Neural progenitor cell (in vitro differentiated cells): ENCODE measurements around the gene SPSB2. TPM values are rescaled to one million over a fixed set of nuclear protein-coding genes. Genes with fewer than 3 reads are reported as not detected.

Source experiments
- DNase-seq: peaks from one replicate; pipeline ENCODE4 v3.0.0-alpha.2; 2016; ENCODE audit warnings: low spot score
- H2AFZ ChIP-seq: fragments of 200-600 bp; sonication (generic); replicated peaks from 2 replicates; pipeline ENCODE4 v1.6.1; 2016; ENCODE audit warnings: antibody characterized with exemption
- H3F3A ChIP-seq: fragments of 200-600 bp; sonication (generic); 2 replicates; pipeline ENCODE4 v1.6.1; 2016; ENCODE audit warnings: antibody characterized with exemption, low read depth
- H3K27ac ChIP-seq: fragments of 200-600 bp; sonication (generic); 2 replicates; pipeline ENCODE4 v1.5.1; 2016; ENCODE audit warnings: mild to moderate bottlenecking
- H3K27me3 ChIP-seq: fragments of 200-600 bp; sonication (generic); 2 replicates; pipeline ENCODE4 v1.6.1; 2016; ENCODE audit warnings: mild to moderate bottlenecking, moderate library complexity
- H3K36me3 ChIP-seq: fragments of 200-600 bp; sonication (generic); 2 replicates; pipeline ENCODE4 v1.5.1; 2016
- H3K4me1 ChIP-seq: fragments of 200-600 bp; sonication (generic); 2 replicates; pipeline ENCODE4 v1.6.1; 2016; ENCODE audit warnings: mixed run types
- H3K4me2 ChIP-seq: fragments of 200-600 bp; sonication (generic); 2 replicates; pipeline ENCODE4 v1.6.1; 2016
- H3K4me3 ChIP-seq: fragments of 200-600 bp; sonication (generic); 2 replicates; pipeline ENCODE4 v1.5.1; 2016
- H3K79me2 ChIP-seq: fragments of 200-600 bp; sonication (generic); 2 replicates; pipeline ENCODE4 v1.6.1; 2016; ENCODE audit warnings: low read depth
- H3K9ac ChIP-seq: fragments of 200-600 bp; sonication (generic); 2 replicates; pipeline ENCODE4 v1.6.1; 2016
- H3K9me3 ChIP-seq: fragments of 200-600 bp; sonication (generic); 2 replicates; pipeline ENCODE4 v1.5.1; 2016; ENCODE audit warnings: low read depth
- H4K20me1 ChIP-seq: fragments of 200-600 bp; sonication (generic); 2 replicates; pipeline ENCODE4 v1.6.1; 2016; ENCODE audit warnings: low read depth
- H3K27ac Mint-ChIP-seq: 3 replicates; pipeline ENCODE4 v1.8.0; 2021; ENCODE audit warnings: mixed read lengths
- H3K27me3 Mint-ChIP-seq: 2 replicates; pipeline ENCODE4 v1.8.0; 2022; ENCODE audit warnings: low read depth, mild to moderate bottlenecking, inconsistent platforms, moderate library complexity, mixed read lengths; ENCODE audit not compliant: insufficient read depth
- H3K36me3 Mint-ChIP-seq: 3 replicates; pipeline ENCODE4 v1.8.0; 2021; ENCODE audit warnings: mixed read lengths
- H3K4me1 Mint-ChIP-seq: 3 replicates; pipeline ENCODE4 v1.8.0; 2021; ENCODE audit warnings: mixed read lengths
- H3K4me3 Mint-ChIP-seq: 3 replicates; pipeline ENCODE4 v1.8.0; 2021; ENCODE audit warnings: mild to moderate bottlenecking, moderate library complexity, mixed read lengths
- H3K9me3 Mint-ChIP-seq: 3 replicates; pipeline ENCODE4 v1.8.0; 2020; ENCODE audit warnings: mixed read lengths
- CTCF ChIP-seq: fragments of 200-600 bp; sonication (generic); IDR thresholded peaks from 2 replicates; pipeline ENCODE4 v1.5.1; 2017; ENCODE audit warnings: antibody characterized with exemption, mild to moderate bottlenecking
- EZH2 ChIP-seq: fragments of 200-600 bp; sonication (generic); IDR thresholded peaks from 2 replicates; pipeline ENCODE4 v1.6.1; 2017; ENCODE audit warnings: antibody characterized with exemption, mild to moderate bottlenecking, moderate library complexity
- EZH2phosphoT487 ChIP-seq: fragments of 200-600 bp; sonication (generic); IDR thresholded peaks from 2 replicates; pipeline ENCODE4 v1.6.1; 2017; ENCODE audit warnings: antibody characterized with exemption
- total RNA-seq: library from RNA; depleted of rRNA; stranded (reverse); fragments of >200 nt; gene quantifications from 2 replicates; pipeline ENCODE4 v1.2.3, GENCODE V29; 2015; ENCODE audit warnings: low replicate concordance

Gene SPSB2
- total RNA-seq, 1 donor from 2014 or later: 0.65 TPM

- no peaks in the 10 kb centered on the region for H3K36me3 ChIP-seq
- Mint-ChIP-seq H3K36me3 (peaks cover 46% of the 10 kb centered on the region), H3K27ac (no peak overlapping the region)
Observed at GRCh38 chr12:6847676-6848075, 25.4 kb downstream of the SPSB2 start.

GRCh38 chr12:6846316-6846869, 26.7 kb downstream of the SPSB2 start:
- Histone ChIP-seq H3K4me3 (no peak overlapping the region), H3K27me3 (no peaks in the 10 kb centered on the region), H3K4me2 (no peak overlapping the region), H3K9me3 (no peaks in the 10 kb centered on the region), H3K4me1 (peaks cover 12% of the 10 kb centered on the region), H3K9ac (no peak overlapping the region), H4K20me1 (peaks cover 25% of the 10 kb centered on the region), H2AFZ (no peak overlapping the region), H3K27ac (no peak overlapping the region), H3K36me3 (no peaks in the 10 kb centered on the region), H3K79me2 (peaks cover 25% of the 10 kb centered on the region), H3F3A (peaks cover 43% of the 10 kb centered on the region)
- H3K4me3 Mint-ChIP-seq: peak overlapping the region; percentile 2
- DNase-seq: no peak
- TF ChIP-seq CTCF (no peak), EZH2 (no peak), EZH2phosphoT487 (no peak)
- peaks cover 40% of the 10 kb centered on the region for H3K4me1 Mint-ChIP-seq
- H3K36me3 Mint-ChIP-seq: peaks cover 48% of the 10 kb centered on the region
- H3K9me3 Mint-ChIP-seq: no peaks in the 10 kb centered on the region
- no peak overlapping the region for H3K27ac Mint-ChIP-seq
- H3K27me3 Mint-ChIP-seq: peaks cover 11% of the 10 kb centered on the region

More at GRCh38 chr12:6847676-6848075, 25.4 kb downstream of the SPSB2 start:
- H3K9ac ChIP-seq: peak overlapping the region; percentile 31
- H2AFZ ChIP-seq: no peak overlapping the region
- H3K27me3 ChIP-seq: no peaks in the 10 kb centered on the region
- no peak for DNase-seq
- no peak overlapping the region for H3K4me3 Mint-ChIP-seq
- H3K4me1 ChIP-seq: peaks cover 12% of the 10 kb centered on the region
- peaks cover 11% of the 10 kb centered on the region for H3K27me3 Mint-ChIP-seq
- H3K4me1 Mint-ChIP-seq: peaks cover 33% of the 10 kb centered on the region
- TF ChIP-seq EZH2phosphoT487 (no peak), EZH2 (no peak), CTCF (no peak)
- peaks cover 46% of the 10 kb centered on the region for H3F3A ChIP-seq
- H3K9me3 ChIP-seq: no peaks in the 10 kb centered on the region
- H4K20me1 ChIP-seq: peaks cover 24% of the 10 kb centered on the region
- H3K27ac ChIP-seq: no peak overlapping the region
- no peak overlapping the region for H3K4me3 ChIP-seq
- H3K79me2 ChIP-seq: peaks cover 25% of the 10 kb centered on the region
- no peak overlapping the region for H3K4me2 ChIP-seq
- H3K9me3 Mint-ChIP-seq: no peaks in the 10 kb centered on the region

GRCh38 chr12:6845395-6845794, 27.7 kb downstream of the SPSB2 start:
- peaks cover 9% of the 10 kb centered on the region for H3K27me3 Mint-ChIP-seq
- H3K4me1 ChIP-seq: peaks cover 20% of the 10 kb centered on the region
- no peak overlapping the region for H3K4me3 Mint-ChIP-seq
- peaks cover 46% of the 10 kb centered on the region for H3K36me3 Mint-ChIP-seq
- TF ChIP-seq EZH2 (no peak), EZH2phosphoT487 (no peak), CTCF (no peak)
- H4K20me1 ChIP-seq: peaks cover 29% of the 10 kb centered on the region
- no peaks in the 10 kb centered on the region for H3K9me3 ChIP-seq
- DNase-seq: no peak
- no peak overlapping the region for H3K27ac ChIP-seq
- no peaks in the 10 kb centered on the region for H3K27me3 ChIP-seq
- H3K4me3 ChIP-seq: no peak overlapping the region
- H3K79me2 ChIP-seq: peaks cover 20% of the 10 kb centered on the region
- H3K4me1 Mint-ChIP-seq: peaks cover 36% of the 10 kb centered on the region
- no peaks in the 10 kb centered on the region for H3K36me3 ChIP-seq
- H3K9me3 Mint-ChIP-seq: no peaks in the 10 kb centered on the region
- H3K27ac Mint-ChIP-seq: no peak overlapping the region
- no peak overlapping the region for H2AFZ ChIP-seq
- H3F3A ChIP-seq: peaks cover 42% of the 10 kb centered on the region
- no peak overlapping the region for H3K4me2 ChIP-seq
- no peak overlapping the region for H3K9ac ChIP-seq
